HG03378 (cell line): Measurements from ENCODE around the gene ATP10A.

ENCODE experiments used
- ATAC-seq: cut with Tn5 transposase; IDR thresholded peaks from one replicate; pipeline ENCODE4 v1.9.1; 2021; ENCODE audit warnings: mild to moderate bottlenecking, moderate library complexity; ENCODE audit not compliant: unreplicated experiment

Gene ATP10A

DNA sequence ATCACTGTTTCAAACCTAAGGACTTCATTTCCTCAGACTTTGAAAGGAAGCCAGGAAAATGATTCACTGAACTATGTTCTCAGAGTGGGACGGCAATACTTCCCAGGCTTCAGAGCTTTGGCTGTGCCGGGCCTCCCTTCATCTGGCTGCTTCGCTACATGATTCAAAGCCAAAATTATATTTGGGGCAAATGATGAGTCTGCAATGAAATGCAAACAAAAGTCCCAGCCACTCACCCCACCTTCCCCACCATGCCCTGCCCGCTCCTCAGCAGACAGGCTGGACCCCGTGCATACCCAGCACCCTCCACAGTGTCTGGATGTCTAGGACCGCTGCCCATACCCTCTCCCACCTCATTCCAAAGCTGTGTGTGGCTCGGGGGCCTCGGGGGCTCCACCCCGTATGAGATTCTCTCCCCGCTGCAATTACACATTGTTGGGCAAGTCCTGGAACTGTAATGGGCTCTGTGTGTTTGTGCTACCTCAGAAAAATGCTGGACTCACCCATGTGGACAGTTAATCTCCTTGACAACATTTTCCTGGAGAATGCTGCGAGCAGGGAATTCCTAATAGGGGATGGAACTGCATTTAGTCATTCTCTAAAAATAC lies 32.2 kb downstream of the ATP10A start:
- no peak for ATAC-seq

DNA sequence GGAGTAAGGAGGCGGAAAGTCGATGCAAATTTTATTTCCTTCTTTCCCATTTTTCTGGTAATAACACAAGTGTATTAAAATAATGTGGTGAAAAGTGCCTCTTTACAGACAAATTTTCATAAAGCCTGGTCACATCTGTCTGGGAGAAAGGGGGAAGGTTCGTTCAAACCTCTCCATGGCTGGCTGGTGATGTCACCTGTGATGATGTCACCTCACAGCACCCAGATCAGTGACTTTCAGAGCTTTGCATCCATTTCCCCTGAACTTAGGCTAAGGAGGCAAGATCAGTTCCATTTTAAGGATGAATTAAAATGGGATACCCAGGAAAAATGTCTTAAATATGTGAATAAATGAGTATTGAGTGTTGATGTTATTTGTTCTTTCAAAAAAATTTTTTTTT lies 34.1 kb downstream of the ATP10A start:
- no peak for ATAC-seq

DNA sequence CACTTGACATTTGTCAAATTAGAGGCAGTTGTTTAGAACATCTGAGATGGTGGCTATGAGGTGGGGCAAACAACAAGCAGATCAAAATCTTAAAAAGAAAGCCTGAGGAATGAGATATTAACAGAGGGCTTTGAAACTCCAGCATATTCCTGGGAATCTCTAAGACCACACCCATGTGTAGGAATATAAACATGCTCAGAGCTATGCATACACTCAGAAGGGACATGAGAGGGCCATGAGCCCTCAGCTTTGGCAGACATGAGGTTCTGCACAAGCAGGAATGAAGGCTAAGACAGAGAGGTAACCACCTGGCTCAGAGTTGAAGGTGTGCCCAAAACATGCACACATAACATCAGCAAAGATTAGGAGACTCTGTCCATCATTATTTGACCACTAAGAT lies 37.9 kb downstream of the ATP10A start:
- no peak for ATAC-seq

GRCh38 chr15:25824618-25825017 lies 38.5 kb downstream of the ATP10A start:
- no peak for ATAC-seq

DNA sequence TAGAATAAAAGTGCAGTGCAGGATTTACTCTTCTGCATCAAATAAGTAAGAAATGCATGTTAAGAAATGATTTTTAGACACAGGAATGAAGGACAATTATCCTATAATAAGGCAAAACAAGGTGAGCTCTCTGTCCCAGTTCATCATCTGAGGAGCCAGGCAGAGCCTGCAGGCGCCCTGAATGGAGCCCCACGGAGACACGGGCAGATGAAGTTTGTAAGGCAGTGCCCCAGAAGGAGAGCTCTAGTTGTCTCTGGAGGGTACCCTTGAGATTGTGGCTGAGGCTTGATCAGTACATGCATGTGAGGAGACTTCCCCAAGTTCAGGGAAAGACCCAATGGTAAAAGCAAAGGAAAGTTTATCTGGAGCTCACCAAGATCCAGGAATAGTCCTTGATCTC lies 50.3 kb downstream of the ATP10A start:
- ATAC-seq = no peak

- ATAC-seq = no peak
Measured at GRCh38 chr15:25812073-25812472, 51.1 kb downstream of the ATP10A start.

DNA sequence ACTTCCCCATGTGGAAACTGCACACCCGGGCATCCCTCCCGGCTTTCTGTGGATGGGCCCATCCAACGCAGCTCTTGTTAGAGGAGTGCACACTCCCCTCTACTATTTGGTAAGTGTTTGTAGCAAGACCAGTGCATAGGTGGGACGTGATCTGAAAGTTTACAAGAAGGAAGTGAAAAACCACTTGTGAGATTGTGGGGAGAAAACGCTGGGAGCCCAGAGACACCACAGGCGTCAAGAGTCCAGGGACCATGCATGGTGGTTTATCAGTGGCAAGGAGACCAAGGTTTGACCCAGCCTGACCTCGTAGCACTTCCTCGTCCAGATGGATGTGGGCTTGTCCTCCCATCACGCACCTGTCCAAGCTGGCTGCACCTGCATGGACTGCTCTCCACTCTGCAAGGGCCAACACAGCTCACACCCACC lies 51.6 kb downstream of the ATP10A start:
- ATAC-seq = peak; percentile 96

DNA sequence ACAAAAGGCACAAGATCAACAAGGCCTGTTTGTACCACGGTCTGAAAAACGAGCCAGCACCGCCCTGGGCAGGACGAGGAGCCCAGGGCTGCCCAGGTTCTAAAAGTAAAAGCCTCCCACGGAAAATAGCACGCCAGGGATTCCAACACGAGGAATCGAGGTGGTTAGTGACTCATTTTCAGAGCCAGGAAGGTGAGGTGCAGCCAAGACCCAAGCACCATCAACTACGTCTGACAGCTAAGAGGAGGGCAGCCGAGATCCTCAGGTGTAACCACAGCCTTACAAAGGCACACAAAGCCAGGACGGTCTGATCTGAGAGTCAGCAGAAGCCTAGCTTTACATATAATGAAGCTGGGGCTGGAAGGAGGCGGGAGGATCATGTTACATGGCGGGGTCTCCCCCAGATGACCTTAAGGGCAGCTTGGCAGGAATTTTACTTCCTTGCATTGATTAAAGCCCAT lies 52.5 kb downstream of the ATP10A start:
- no peak for ATAC-seq

GRCh38 chr15:25810154-25810553 lies 53.0 kb downstream of the ATP10A start:
- no peak for ATAC-seq

- ATAC-seq = no peak
Measured at GRCh38 chr15:25807063-25807462, 56.1 kb downstream of the ATP10A start.

DNA sequence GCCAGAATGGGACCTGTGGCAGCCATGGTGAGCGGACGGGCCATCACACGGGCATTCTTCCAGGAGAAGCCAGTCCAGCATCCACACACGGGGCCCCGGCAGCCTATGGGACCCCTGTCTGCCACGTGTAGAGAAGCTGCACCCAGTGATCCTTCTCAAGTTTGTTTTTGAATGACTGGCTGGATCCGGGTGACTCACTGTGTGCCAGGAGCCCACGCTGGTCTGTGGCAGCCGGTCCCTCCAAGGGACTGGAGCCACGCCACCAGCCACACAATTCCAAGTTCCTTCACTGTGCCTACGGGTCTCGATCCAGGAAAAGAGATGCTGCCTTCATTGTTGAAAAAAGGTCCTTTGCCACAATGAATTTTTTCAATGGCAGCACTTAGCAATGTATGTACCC lies 58.1 kb downstream of the ATP10A start:
- ATAC-seq = no peak

- no peak for ATAC-seq
Measured at GRCh38 chr15:25804451-25804850, 58.7 kb downstream of the ATP10A start.

GRCh38 chr15:25803541-25803940 lies 59.6 kb downstream of the ATP10A start:
- no peak for ATAC-seq

DNA sequence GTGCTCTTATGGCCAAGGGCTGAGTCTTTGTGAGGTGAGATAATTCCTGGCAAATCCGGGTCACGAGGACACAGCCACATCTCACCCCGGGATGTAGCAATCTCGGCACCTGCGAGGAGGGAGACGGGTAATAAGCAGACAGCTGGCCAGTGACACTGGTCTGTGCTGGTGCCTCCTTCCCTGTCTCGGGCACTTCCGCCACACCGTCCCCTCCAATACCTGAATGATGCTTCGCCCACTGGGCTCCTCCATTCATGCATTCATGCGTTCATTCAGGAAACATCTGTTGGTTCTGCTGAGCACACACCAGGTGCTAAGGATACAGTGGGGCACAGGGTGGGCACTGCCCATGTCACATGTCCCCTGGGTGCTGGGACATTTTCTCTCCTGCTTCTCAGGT lies 60.1 kb downstream of the ATP10A start:
- ATAC-seq = no peak

GRCh38 chr15:25802285-25802830 lies 60.8 kb downstream of the ATP10A start:
- ATAC-seq = no peak

GRCh38 chr15:25801586-25802284 lies 61.4 kb downstream of the ATP10A start:
- no peak for ATAC-seq

GRCh38 chr15:25800761-25801515 lies 62.2 kb downstream of the ATP10A start:
- no peak for ATAC-seq

DNA sequence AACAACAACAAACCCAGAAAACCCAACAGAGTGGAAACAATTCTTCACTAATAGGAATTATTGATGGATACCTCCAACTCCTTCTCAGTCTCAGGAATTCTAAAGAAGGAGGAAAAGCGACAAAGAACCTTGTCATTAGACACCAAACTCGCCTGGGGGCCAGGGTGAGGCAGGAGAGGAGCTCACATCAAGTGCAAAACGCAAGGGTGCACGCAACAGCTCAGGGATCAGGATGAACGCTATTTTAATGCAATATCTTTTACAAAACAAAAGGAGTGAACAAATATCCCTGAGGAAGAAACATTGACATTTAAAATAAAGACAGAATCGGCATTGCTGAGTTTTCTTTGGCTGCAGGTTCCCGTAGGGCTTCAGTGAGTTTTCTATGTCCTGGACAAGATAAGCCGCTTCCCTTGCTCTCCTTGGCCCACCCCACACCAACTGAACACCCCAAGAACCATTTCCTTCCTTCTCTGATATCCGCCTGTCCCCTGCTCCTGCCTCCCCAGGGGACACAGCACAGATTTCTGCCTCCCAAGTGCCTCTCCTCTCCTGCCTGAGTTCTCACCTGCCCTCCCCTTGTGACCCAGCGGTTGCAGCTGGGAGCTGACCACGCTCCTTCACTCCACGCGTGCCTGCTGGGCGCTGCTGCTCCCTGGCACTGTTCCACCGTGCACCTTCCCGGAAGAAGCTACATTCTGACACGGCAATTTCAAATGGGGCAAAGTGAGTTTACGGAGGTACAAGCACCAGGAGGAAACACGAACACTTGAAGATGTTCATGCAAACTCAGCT lies 63.0 kb downstream of the ATP10A start:
- no peak for ATAC-seq

- ATAC-seq = no peak
Measured at GRCh38 chr15:25797936-25798901, 64.9 kb downstream of the ATP10A start.

DNA sequence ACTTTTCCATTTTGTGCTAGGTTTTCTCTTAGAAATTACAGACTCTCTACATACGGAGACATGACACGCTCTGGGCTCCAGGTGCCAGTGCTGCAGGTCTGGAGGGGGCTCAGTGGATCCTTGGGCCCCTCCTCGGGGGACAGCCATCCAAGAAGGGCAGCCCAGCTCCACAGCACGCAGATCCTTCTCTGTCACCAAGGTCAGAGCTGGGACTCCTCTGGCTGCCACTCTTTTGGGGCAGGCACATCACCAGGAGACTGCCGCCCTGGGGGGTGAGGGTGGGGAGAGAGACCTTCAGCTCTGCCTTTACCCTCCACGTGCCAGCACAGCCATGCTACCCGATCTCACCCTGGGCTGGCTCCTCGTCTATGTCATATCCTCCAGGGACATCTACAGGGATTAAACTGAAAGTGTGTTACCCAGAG lies 65.6 kb downstream of the ATP10A start:
- ATAC-seq = no peak
